Esophagus muscularis mucosa (tissue), 4 donors: ENCODE results near the gene MSRB3. TPM values are rescaled to one million over a fixed set of nuclear protein-coding genes. Genes with fewer than 3 reads are reported as not detected.

ENCODE experiments used
- DNase-seq: peaks from one replicate; pipeline ENCODE4 v3.0.0-alpha.2; 2017; ENCODE audit errors: extremely low spot score
- H3K27ac ChIP-seq, 4 donors: fragments of 200-600 bp; sonication (generic); replicated peaks in 1 of 4; 1 replicate in 3 of 4; 2 replicates in 1 of 4; pipeline ENCODE4 v1.5.1; 2016 to 2019; ENCODE audit warnings: mild to moderate bottlenecking in 1 of 4
- H3K27me3 ChIP-seq, 4 donors: fragments of 200-600 bp; sonication (generic); one replicate each; pipeline versions ENCODE4 v1.5.1 to v1.6.0; 2016 to 2019
- H3K36me3 ChIP-seq, 4 donors: fragments of 200-600 bp; sonication (generic); one replicate each; pipeline ENCODE4 v1.5.1; 2016 to 2019
- H3K4me1 ChIP-seq, 4 donors: fragments of 200-600 bp; sonication (generic); one replicate each; pipeline ENCODE4 v1.5.1; 2016 to 2019
- H3K4me3 ChIP-seq, 4 donors: fragments of 200-600 bp; sonication (generic); 1 replicate in 2 of 4; 2 replicates in 2 of 4; pipeline ENCODE4 v1.5.1; 2016 to 2019; ENCODE audit warnings: mild to moderate bottlenecking in 4 of 4, moderate library complexity in 1 of 4
- H3K9me3 ChIP-seq, 4 donors: fragments of 200-600 bp; sonication (generic); 1 replicate in 3 of 4; 2 replicates in 1 of 4; pipeline ENCODE4 v1.5.1; 2016 to 2019
- EP300 ChIP-seq: sonication (generic); formaldehyde crosslinking; IDR thresholded peaks from one replicate; pipeline ENCODE4 v1.6.1; 2017; ENCODE audit warnings: antibody characterized with exemption
- POLR2A ChIP-seq: fragments of 450-650 bp; IDR thresholded peaks from one replicate; pipeline ENCODE4 v1.6.1; 2017; ENCODE audit warnings: antibody characterized with exemption, moderate library complexity, mild to moderate bottlenecking, low read depth
- POLR2AphosphoS5 ChIP-seq, 2 donors: sonication (generic); formaldehyde crosslinking; IDR thresholded peaks; one replicate each; pipeline ENCODE4 v1.6.1; 2017; ENCODE audit warnings: antibody characterized with exemption in 2 of 2
- WGBS: methylation state at CpG from one replicate; pipeline ENCODE4 v1.1.5; 2018; 5-methylcytosine and 5-hydroxymethylcytosine counted together
- intact Hi-C: fragments of 100-400 bp; cut with DNase I; formaldehyde crosslinking; loops from one replicate; pipeline ENCODE4 v1.15.1; 2023
- total RNA-seq, 4 donors: library from RNA; depleted of rRNA; stranded (reverse); fragments of >200 nt; gene quantifications; one replicate each; pipeline versions ENCODE4 v1.1.0 to v1.2.1, GENCODE V29; 2016
- TF ChIP-seq, protein P1 (sequence below), 3 experiments: fragments of 200-600 bp in 2 of 3; fragments of 450-650 bp in 1 of 3; sonication (generic) in 2 of 3; IDR thresholded peaks; one replicate each; pipeline ENCODE4 v1.5.1; 2017 to 2019; ENCODE audit warnings: antibody characterized with exemption in 3 of 3, mild to moderate bottlenecking in 2 of 3, moderate library complexity in 1 of 3

Gene MSRB3
- total RNA-seq, 4 donors from 2014 or later, result 213 to 325 (median 288) TPM

DNA sequence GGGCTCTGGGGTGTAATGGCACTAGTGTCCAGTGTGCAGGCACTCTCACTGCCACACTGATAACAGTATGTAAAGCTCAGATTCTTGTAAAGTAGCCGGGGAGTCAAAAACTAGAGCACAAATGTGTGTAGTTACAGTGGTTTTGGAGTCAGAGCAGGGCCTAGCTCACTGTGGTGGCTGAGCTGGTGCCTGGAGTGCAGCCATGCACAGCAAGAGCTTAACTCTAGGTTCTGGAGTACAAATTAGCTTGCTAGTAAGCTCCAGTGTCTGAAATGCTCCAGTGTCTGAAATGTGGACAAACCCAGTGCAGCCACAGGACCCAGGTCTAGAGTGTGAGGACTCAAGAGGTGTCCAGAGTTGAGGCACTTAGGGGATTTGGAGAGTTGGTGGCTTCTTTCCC lies 149.2 kb downstream of the MSRB3 start:
- Histone ChIP-seq H3K9me3 (peaks cover 0 to 16% (median 8%) of the 10 kb centered on the region in 4 donors), H3K36me3 (no peaks in the 10 kb centered on the region), H3K27me3 (no peaks in the 10 kb centered on the region), H3K27ac (no peak overlapping the region), H3K4me1 (peaks cover 10 to 30% (median 27%) of the 10 kb centered on the region in 4 donors), H3K4me3 (no peak overlapping the region)
- DNase-seq, result no peak
- WGBS, result 100% methylated on average over 1 of the region's 1 CpG
- intact Hi-C loops, result no loop called here
- TF ChIP-seq, protein P1, sequence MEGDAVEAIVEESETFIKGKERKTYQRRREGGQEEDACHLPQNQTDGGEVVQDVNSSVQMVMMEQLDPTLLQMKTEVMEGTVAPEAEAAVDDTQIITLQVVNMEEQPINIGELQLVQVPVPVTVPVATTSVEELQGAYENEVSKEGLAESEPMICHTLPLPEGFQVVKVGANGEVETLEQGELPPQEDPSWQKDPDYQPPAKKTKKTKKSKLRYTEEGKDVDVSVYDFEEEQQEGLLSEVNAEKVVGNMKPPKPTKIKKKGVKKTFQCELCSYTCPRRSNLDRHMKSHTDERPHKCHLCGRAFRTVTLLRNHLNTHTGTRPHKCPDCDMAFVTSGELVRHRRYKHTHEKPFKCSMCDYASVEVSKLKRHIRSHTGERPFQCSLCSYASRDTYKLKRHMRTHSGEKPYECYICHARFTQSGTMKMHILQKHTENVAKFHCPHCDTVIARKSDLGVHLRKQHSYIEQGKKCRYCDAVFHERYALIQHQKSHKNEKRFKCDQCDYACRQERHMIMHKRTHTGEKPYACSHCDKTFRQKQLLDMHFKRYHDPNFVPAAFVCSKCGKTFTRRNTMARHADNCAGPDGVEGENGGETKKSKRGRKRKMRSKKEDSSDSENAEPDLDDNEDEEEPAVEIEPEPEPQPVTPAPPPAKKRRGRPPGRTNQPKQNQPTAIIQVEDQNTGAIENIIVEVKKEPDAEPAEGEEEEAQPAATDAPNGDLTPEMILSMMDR (IDR thresholded peaks at IDR 0.05), result no peak
- no peak for TF ChIP-seq POLR2A
- TF ChIP-seq EP300, result no peak
- TF ChIP-seq POLR2AphosphoS5 (IDR thresholded peaks at IDR 0.05), result no peak

DNA sequence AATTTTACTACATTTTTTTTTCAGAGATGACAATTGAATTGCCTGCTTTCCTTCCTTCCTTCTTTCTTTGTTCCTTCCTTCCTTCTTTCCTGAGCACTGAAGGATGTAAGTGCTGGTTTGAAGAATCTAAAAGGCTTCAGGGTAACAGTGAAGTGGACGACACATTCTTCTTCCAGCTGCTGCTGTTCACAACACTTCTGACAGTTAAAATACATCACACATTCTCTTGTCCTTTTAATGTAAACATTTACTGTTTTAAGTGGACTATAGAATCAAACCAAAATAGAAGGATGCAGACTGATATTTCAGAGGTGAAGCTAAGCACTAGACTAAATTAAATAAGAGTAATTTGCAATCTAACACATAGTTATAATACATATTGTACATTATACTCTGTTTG lies 151.5 kb downstream of the MSRB3 start:
- Histone ChIP-seq H3K36me3 (no peaks in the 10 kb centered on the region), H3K4me1 (peaks cover 10 to 30% (median 27%) of the 10 kb centered on the region in 4 donors), H3K4me3 (no peak overlapping the region), H3K9me3 (peaks cover 0 to 15% (median 6%) of the 10 kb centered on the region in 4 donors), H3K27ac (no peak overlapping the region), H3K27me3 (no peaks in the 10 kb centered on the region)
- DNase-seq, result no peak
- intact Hi-C loops, result no loop called here
- WGBS, result 13% methylated on average over 1 of the region's 1 CpG
- TF ChIP-seq POLR2A (no peak), POLR2AphosphoS5 (IDR thresholded peaks at IDR 0.05) (no peak), EP300 (no peak)
- TF ChIP-seq, protein P1 (IDR thresholded peaks at IDR 0.05), result no peak

DNA sequence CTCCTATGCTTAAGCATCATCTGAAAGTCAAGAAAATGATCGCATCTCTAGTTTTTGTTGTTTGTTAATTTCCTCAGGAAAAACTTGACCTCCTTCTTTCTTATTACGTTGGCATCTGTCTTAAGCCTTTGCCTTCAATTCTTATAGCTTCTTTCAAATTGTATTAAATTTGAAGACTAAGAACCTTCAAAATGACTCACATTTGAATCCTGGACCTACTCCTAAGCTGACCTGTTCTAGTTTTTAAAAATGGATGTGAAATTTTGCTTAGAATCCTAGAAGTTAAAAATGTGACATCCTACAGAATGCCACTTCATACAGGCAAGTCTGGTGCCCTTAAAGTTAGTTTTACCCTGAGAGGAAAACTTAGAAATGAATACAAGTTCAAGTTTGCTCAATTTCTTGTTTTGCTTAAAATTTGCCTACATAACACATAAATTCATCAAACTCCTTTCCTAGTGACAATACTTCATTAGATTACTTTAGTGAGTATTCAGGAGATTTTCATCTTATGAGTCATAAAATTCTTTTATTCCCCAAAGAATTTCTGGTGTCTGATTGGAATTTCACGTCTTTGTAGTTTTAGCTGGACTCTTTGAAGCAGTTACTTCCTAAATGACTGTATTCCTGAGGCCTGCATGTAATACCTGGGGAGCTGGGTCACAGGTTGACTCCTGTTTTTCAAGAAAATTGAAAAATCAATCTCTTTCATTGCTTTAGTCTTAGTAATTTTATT lies 152.3 kb downstream of the MSRB3 start:
- H3K36me3 ChIP-seq, result no peaks in the 10 kb centered on the region
- TF ChIP-seq POLR2AphosphoS5 (IDR thresholded peaks at IDR 0.05) (no peak), EP300 (no peak), POLR2A (no peak)
- TF ChIP-seq, protein P1 (IDR thresholded peaks at IDR 0.05), result no peak
- intact Hi-C loops, result no loop called here
- DNase-seq, result no peak
- peaks cover 10 to 30% (median 27%) of the 10 kb centered on the region in 4 donors for H3K4me1 ChIP-seq
- no peak overlapping the region for H3K4me3 ChIP-seq
- no peak overlapping the region for H3K27ac ChIP-seq
- WGBS, result 65% methylated on average over 3 of the region's 3 CpGs
- H3K27me3 ChIP-seq, result no peaks in the 10 kb centered on the region
- H3K9me3 ChIP-seq, result peaks cover 0 to 9% (median 4%) of the 10 kb centered on the region in 4 donors

DNA sequence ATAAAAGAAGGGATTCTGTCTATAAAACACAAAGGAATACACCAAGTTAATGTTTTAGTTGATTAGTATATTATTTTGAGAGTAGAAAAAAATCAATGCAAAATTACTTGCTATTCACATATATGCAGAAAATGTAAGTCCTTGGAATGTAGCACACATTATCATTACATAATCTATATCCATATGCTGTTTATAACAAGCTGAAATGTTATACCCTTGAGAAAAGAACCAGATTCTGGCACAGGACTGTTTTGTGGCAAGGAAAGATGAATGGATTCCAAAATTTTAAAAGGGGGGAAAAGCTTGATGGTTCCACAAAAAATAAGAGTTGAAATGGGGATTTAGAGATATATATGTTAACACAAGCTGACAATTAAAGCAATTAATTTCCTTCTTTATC lies 153.6 kb downstream of the MSRB3 start:
- H3K36me3 ChIP-seq, result no peaks in the 10 kb centered on the region
- TF ChIP-seq POLR2A, result no peak
- no peak for TF ChIP-seq EP300
- TF ChIP-seq, protein P1 (IDR thresholded peaks at IDR 0.05), result no peak
- TF ChIP-seq POLR2AphosphoS5 (IDR thresholded peaks at IDR 0.05), result no peak
- intact Hi-C loops, result no loop called here
- DNase-seq, result no peak
- H3K27ac ChIP-seq, result no peak overlapping the region
- H3K4me1 ChIP-seq, result peaks cover 10 to 38% (median 33%) of the 10 kb centered on the region in 4 donors
- H3K4me3 ChIP-seq, result no peak overlapping the region
- peaks cover 0 to under 1% (median 0%) of the 10 kb centered on the region in 4 donors for H3K9me3 ChIP-seq
- H3K27me3 ChIP-seq, result no peaks in the 10 kb centered on the region
